T-cell (primary cell): ENCODE data around the gene VSTM2B. TPM values are rescaled to one million over a fixed set of nuclear protein-coding genes. Genes with fewer than 3 reads are reported as not detected.

Experiments
- ATAC-seq, 4 experiments: fragments of 200-7000 bp in 3 of 4; fragments of 150-1000 bp in 1 of 4; cut with Tn5 transposase; replicated peaks in 1 of 4; 1 replicate in 3 of 4; 2 replicates in 1 of 4; pipeline ENCODE4 v1.10.0; 2021; ENCODE audit warnings: moderate library complexity in 3 of 4, mild to moderate bottlenecking in 2 of 4, moderate number of reproducible peaks in 1 of 4
- CTCF ChIA-PET, 2 donors: fragments of 300-600 bp; sonication (Branson Sonifier 250); formaldehyde crosslinking; loops; one replicate each; lab custom pipeline; 2022; ENCODE audit warnings: antibody characterized with exemption in 2 of 2; lab: Charles Lee
- POLR2A ChIA-PET, 2 donors: fragments of 300-600 bp; sonication (Branson Sonifier 250); formaldehyde crosslinking; loops; one replicate each; lab custom pipeline; 2022; ENCODE audit warnings: antibody characterized with exemption in 2 of 2; lab: Charles Lee
- DNase-seq, 35 experiments: peaks; one replicate each; pipeline versions ENCODE4 v3.0.0 to v3.0.0-alpha.2; 2013 to 2023
- H3K27ac ChIP-seq: one replicate; pipeline ENCODE4 v1.5.1; 2013; ENCODE audit warnings: low read length
- H3K27me3 ChIP-seq, 2 experiments: replicated peaks in 1 of 2; 1 replicate in 1 of 2; 2 replicates in 1 of 2; pipeline versions ENCODE4 v1.6.1 to v1.7.0; 2013; ENCODE audit warnings: low read length in 1 of 2, mixed read lengths in 1 of 2; ENCODE audit not compliant: control insufficient read depth in 2 of 2, insufficient read depth in 2 of 2; ENCODE audit errors: extremely low read depth in 1 of 2
- H3K36me3 ChIP-seq, 2 donors: 1 replicate in 1 of 2; 2 replicates in 1 of 2; pipeline versions ENCODE4 v1.6.1 to v1.7.0; 2013; ENCODE audit warnings: low read length in 1 of 2; ENCODE audit not compliant: control insufficient read depth in 2 of 2, insufficient read depth in 1 of 2; ENCODE audit errors: extremely low read depth in 1 of 2
- H3K4me1 ChIP-seq, 2 experiments: 1 replicate in 1 of 2; 2 replicates in 1 of 2; pipeline versions ENCODE4 v1.6.1 to v1.7.0; 2013; ENCODE audit warnings: low read length in 2 of 2, mixed read lengths in 1 of 2; ENCODE audit not compliant: insufficient read depth in 2 of 2, control insufficient read depth in 1 of 2; ENCODE audit errors: extremely low read depth in 1 of 2
- H3K4me3 ChIP-seq, 2 donors: 1 replicate in 1 of 2; 2 replicates in 1 of 2; pipeline versions ENCODE4 v1.5.1 to v1.7.0; 2013; ENCODE audit warnings: mild to moderate bottlenecking in 2 of 2, low read length in 1 of 2, moderate library complexity in 1 of 2; ENCODE audit not compliant: control insufficient read depth in 1 of 2; ENCODE audit errors: extremely low read depth in 1 of 2
- H3K9me3 ChIP-seq: 2 replicates; pipeline ENCODE4 v1.7.0; 2013
- H3K27ac Mint-ChIP-seq, 2 donors: one replicate each; pipeline ENCODE4 v1.8.0; 2020 to 2021; ENCODE audit warnings: mild to moderate bottlenecking in 2 of 2, mixed read lengths in 2 of 2
- H3K27me3 Mint-ChIP-seq, 2 donors: one replicate each; pipeline ENCODE4 v1.8.0; 2021 to 2022; ENCODE audit warnings: mixed read lengths in 2 of 2
- H3K36me3 Mint-ChIP-seq: one replicate; pipeline ENCODE4 v1.8.0; 2021; ENCODE audit warnings: mixed read lengths
- H3K4me1 Mint-ChIP-seq, 3 donors: one replicate each; pipeline ENCODE4 v1.8.0; 2020 to 2022; ENCODE audit warnings: mixed read lengths in 3 of 3, mild to moderate bottlenecking in 1 of 3
- H3K4me3 Mint-ChIP-seq, 3 donors: one replicate each; pipeline ENCODE4 v1.8.0; 2020 to 2022; ENCODE audit warnings: mild to moderate bottlenecking in 3 of 3, mixed read lengths in 3 of 3, moderate library complexity in 3 of 3
- H3K9me3 Mint-ChIP-seq, 3 donors: one replicate each; pipeline ENCODE4 v1.8.0; 2020 to 2022; ENCODE audit warnings: mixed read lengths in 3 of 3
- WGBS: methylation state at CpG from one replicate; pipeline ENCODE4 v1.1.5; 2013; ENCODE audit warnings: missing lambda C conversion rate; ENCODE audit not compliant: insufficient coverage; 5-methylcytosine and 5-hydroxymethylcytosine counted together
- total RNA-seq, 35 experiments: library from RNA in 6 of 35; stranded (reverse) in 6 of 35; fragments of 120-200 nt in 1 of 35; gene quantifications; one replicate each; pipeline versions ENCODE4 v1.2.1 to v1.2.4 and lab custom pipeline; 2013 to 2026

Gene VSTM2B
- not detected for total RNA-seq
- total RNA-seq (2013) = 0.13 TPM
- total RNA-seq (lab: John Stamatoyannopoulos, UW) = 0 to 0.18 (median 0) reads per million in 29 experiments

DNA sequence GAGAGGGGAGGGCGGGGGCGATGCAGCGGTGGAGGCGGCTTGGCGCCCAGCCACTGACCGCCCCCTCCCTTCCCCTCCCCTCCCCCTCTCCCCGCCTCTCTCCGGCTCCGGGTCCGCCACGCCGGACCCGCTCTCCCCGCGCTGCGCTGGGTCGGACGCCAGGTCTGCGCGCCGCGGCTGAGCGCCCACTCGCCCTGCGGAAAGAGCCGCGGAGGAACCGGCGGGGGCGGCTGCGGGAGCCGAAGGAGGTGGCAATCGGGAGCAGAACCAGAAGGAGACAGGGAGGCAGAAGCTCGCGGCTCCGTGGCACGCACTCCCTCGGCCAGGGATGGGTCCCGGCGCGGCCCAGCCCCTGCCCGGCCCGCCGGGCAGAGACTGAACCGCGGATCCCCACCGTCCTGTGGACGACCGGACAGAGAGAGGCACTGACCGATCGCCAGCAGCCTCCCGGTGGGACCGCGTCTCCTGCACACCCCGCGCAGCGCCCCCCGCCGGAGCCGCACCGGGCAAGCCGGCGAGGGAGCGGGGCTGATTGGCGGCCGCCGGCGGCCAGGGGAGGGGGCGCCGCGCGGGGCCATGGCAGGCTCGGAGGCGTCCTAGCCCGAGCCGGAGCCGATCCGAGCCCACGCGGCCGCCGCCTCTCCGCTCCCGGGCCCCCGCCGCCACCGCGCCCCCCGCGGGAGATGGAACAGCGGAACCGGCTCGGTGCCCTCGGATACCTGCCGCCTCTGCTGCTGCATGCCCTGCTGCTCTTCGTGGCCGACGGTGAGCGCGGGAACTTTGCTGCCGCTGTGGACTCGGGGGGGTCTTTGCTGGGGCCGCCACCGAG lies at the start of gene VSTM2B:
Gene VSTM2B, plus strand, starts transcription at position 94 of the 829 bp plus-strand sequence. Its CDS starts 590 bp downstream, at position 684.
- Mint-ChIP-seq H3K4me3 (peak within 1 kb of the TSS; percentile 49 to 80 (median 67)), H3K27ac (no peak within 1 kb of the TSS), H3K36me3 (no peaks in the 10 kb centered on the region), H3K9me3 (no peaks in the 10 kb centered on the region), H3K27me3 (peaks cover 38 to 69% of the 10 kb centered on the region in 2 donors), H3K4me1 (peaks cover 18 to 38% (median 33%) of the 10 kb centered on the region in 3 donors)
- Histone ChIP-seq H3K9me3 (no peaks in the 10 kb centered on the region), H3K4me3 (peak within 1 kb of the TSS in 1 of 2 donors; percentile 35), H3K27ac (no peak within 1 kb of the TSS), H3K27me3 (peaks cover 18 to 78% of the 10 kb centered on the region in 2 experiments), H3K36me3 (no peaks in the 10 kb centered on the region), H3K4me1 (peaks cover 2 to 46% of the 10 kb centered on the region in 2 experiments)
- DNase-seq (no peak), ATAC-seq (no peak)
- WGBS = 2% methylated on average over 96 of the region's 104 CpGs
- CTCF ChIA-PET = no interaction called here
- POLR2A ChIA-PET = no interaction called here

DNA sequence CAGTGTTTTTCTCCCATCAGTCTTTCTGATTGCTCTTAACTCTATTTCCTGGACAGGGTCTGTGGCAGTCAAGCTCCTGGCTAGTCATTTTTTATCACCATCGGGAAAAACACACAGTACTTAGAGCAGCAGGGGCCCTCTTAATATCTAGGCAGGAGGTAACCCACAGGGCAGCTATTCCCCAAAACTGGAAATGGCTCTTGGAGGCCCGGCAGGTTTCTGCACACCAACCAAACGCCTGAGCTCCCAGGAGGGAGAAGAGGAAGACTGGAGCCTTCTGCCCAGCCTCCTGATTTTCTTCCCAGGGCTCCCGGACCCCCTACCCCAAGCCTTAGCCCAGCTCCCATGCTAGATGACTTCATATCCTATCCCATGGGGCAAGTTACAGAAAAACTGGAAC lies 49.3 kb upstream of the VSTM2B start:
- no peak for DNase-seq
- Mint-ChIP-seq H3K27me3 (peaks cover 26 to 30% of the 10 kb centered on the region in 2 donors), H3K9me3 (peaks cover 0 to 15% (median 10%) of the 10 kb centered on the region in 3 donors), H3K4me3 (no peak overlapping the region), H3K36me3 (no peaks in the 10 kb centered on the region), H3K4me1 (no peaks in the 10 kb centered on the region), H3K27ac (no peak overlapping the region)
- no peak overlapping the region for H3K27ac ChIP-seq
- H3K4me3 ChIP-seq = no peak overlapping the region
- POLR2A ChIA-PET = no interaction called here
- peaks cover 0 to 45% of the 10 kb centered on the region in 2 experiments for H3K27me3 ChIP-seq
- no peaks in the 10 kb centered on the region for H3K36me3 ChIP-seq
- H3K4me1 ChIP-seq = no peaks in the 10 kb centered on the region
- no peaks in the 10 kb centered on the region for H3K9me3 ChIP-seq
- no peak for ATAC-seq
- WGBS = 67% methylated on average over 1 of the region's 4 CpGs
- CTCF ChIA-PET = no interaction called here

DNA sequence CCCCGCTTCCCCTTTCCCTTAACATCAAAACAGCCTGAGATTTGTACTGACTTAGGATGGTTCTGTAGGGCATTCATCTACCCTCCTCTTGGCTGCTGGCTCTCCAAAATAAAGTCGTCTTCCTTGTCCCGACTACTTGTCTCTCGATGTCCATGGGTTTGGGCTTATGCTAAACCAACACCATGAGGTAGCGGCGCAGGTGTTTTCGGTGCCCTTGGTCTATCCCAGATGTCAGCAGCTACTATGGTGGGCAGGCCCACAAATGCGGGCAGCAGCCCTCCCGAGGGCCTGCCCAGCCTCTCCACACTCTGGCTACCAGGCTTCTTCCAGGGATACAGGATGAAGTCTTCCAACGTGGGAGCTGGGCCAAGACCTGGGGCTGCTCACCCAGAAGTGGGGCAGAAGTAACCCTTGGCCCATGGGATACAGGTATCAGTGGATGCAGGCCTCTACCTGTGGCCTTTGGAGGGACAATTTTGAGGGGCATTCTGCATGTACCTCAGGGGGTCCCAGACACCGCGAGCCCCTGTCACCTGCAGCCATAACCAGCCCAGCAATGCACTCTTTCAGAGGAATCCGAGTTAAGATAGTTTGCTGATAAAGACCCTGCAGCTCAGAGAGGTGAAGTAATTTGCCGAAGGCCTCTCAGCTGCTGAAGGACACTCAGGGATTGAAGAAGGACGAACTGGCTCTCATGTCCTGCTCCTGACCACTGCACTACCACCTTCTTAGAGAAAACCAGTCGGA lies 47.8 kb upstream of the VSTM2B start:
- H3K36me3 ChIP-seq = no peaks in the 10 kb centered on the region
- WGBS = 80% methylated on average over 12 of the region's 16 CpGs
- peaks cover 0 to 48% of the 10 kb centered on the region in 2 experiments for H3K27me3 ChIP-seq
- H3K4me1 ChIP-seq = no peaks in the 10 kb centered on the region
- DNase-seq (no peak), ATAC-seq (no peak)
- no peaks in the 10 kb centered on the region for H3K9me3 ChIP-seq
- Mint-ChIP-seq H3K27ac (no peak overlapping the region), H3K4me3 (no peak overlapping the region), H3K36me3 (no peaks in the 10 kb centered on the region), H3K9me3 (peaks cover 0 to 21% (median 10%) of the 10 kb centered on the region in 3 donors), H3K4me1 (no peaks in the 10 kb centered on the region), H3K27me3 (peaks cover 31 to 33% of the 10 kb centered on the region in 2 donors)
- CTCF ChIA-PET = no interaction called here
- no peak overlapping the region for H3K4me3 ChIP-seq
- POLR2A ChIA-PET = no interaction called here
- no peak overlapping the region for H3K27ac ChIP-seq

DNA sequence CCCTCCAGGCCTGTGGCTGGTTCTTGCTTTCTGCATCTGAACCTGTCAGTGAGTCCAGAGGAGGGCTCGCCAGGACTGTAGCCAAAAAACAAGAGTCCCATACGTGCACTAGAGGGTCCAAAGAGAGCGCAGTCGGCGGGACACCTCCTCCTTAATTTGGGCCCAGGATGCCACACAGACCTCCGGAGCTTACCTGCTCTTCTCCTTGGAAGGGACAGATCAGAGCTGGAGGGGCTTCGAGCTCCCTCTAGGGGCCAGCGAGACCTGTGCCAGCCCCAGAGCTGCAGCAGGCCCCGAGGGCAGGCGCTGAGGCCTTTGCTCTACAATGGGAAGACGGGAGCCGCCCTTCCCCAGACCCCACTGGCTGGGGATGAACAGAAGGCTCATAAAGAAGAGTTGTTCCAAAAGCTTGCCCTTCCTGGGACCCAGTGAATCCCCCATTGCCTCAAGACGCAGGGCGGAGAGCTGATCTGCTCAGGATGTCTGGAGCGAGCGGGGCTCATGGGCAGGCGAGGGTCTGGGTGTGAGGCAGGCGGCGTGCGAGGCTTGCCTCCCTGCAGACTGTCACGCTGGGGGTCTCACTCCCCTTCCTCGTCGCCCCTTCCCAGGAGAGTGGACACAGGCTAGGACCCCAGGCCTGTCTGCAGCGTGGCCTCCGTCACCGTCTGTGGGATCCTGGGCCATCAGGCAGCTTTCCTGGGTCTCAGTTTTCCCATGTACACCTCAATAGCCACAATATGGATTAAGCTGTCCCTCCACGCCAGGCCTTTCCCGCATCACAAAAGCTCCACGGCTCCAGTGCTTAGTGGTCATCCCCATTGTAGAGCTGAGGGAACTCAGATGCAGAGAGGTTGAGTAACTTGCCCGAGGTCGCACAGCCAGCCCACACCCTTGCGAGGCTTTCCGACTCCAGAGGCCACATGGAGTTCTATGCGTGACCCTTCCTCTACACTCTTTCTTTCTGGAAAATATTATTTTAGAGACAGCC lies 46.9 kb upstream of the VSTM2B start:
- Mint-ChIP-seq H3K4me1 (no peaks in the 10 kb centered on the region), H3K4me3 (no peak overlapping the region), H3K27me3 (peaks cover 29% of the 10 kb centered on the region in 2 donors), H3K27ac (no peak overlapping the region), H3K9me3 (peaks cover 0 to 21% (median 10%) of the 10 kb centered on the region in 3 donors), H3K36me3 (no peaks in the 10 kb centered on the region)
- Histone ChIP-seq H3K9me3 (no peaks in the 10 kb centered on the region), H3K36me3 (no peaks in the 10 kb centered on the region), H3K4me1 (no peaks in the 10 kb centered on the region), H3K27me3 (peaks cover 0 to 54% of the 10 kb centered on the region in 2 experiments), H3K27ac (no peak overlapping the region), H3K4me3 (no peak overlapping the region)
- 60% methylated on average over 28 of the region's 34 CpGs for WGBS
- ATAC-seq (peak in 1 of 4 experiments; percentile 30), DNase-seq (peak in 1 of 35 experiments; percentile 6)
- ChIA-PET CTCF (no interaction called here), POLR2A (no interaction called here)

DNA sequence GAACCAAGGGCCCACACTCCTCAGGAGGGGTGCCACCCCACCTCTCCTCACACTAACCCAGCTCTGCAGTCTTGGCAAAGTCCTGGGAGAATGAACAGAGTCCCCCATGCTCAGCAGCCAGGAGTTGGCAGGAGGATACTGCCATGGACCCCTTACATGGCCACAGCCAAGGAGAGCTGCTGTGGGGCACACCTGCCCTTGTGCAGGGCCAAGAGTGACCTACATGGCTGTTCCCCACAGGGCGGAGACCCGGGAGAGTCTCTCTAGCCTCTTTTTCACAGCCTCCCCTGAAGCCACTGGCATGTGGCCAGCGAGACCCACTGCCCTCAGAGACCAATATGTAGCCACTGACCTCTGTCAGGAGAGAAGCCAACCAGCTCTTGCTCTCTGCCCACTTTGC lies 45.9 kb upstream of the VSTM2B start:
- H3K4me3 Mint-ChIP-seq = no peak overlapping the region
- peaks cover 27 to 29% of the 10 kb centered on the region in 2 donors for H3K27me3 Mint-ChIP-seq
- H3K27me3 ChIP-seq = peaks cover 0 to 60% of the 10 kb centered on the region in 2 experiments
- ChIA-PET POLR2A (no interaction called here), CTCF (no interaction called here)
- DNase-seq (no peak), ATAC-seq (no peak)
- H3K4me1 Mint-ChIP-seq = no peaks in the 10 kb centered on the region
- no peak overlapping the region for H3K4me3 ChIP-seq
- no peaks in the 10 kb centered on the region for H3K4me1 ChIP-seq
- no peak overlapping the region for H3K27ac Mint-ChIP-seq
- no peak overlapping the region for H3K27ac ChIP-seq
- H3K36me3 Mint-ChIP-seq = no peaks in the 10 kb centered on the region
- H3K9me3 Mint-ChIP-seq = peaks cover 0 to 21% (median 10%) of the 10 kb centered on the region in 3 donors
- 80% methylated on average over 3 of the region's 3 CpGs for WGBS
- H3K36me3 ChIP-seq = no peaks in the 10 kb centered on the region
- no peaks in the 10 kb centered on the region for H3K9me3 ChIP-seq
